Stimulated activated naive CD4-positive, alpha-beta T cell (primary cell): ENCODE data around the gene TSPAN6.

Experiments
- DNase-seq, 6 experiments: peaks; one replicate each; lab custom pipeline; 2025; lab: John Stamatoyannopoulos, UW

The TSPAN6 gene

GRCh38 chrX:100636321-100636991, at the start of gene TSPAN6:
Gene TSPAN6 (minus strand): TSS chrX:100636806. CDS start chrX:100636694, 112 bp downstream.
- DNase-seq: peak; percentile 58 to 79 (median 70)

- no peak for DNase-seq
Measured at GRCh38 chrX:100685997-100686305, 49.3 kb upstream of the TSPAN6 start.

- peak; percentile 8 to 72 (median 38) for DNase-seq
Measured at GRCh38 chrX:100685284-100685996, 48.8 kb upstream of the TSPAN6 start.

- DNase-seq: no peak
Measured at GRCh38 chrX:100682939-100683338, 46.3 kb upstream of the TSPAN6 start.

- no peak for DNase-seq
Measured at GRCh38 chrX:100681599-100681998, 45.0 kb upstream of the TSPAN6 start.

- DNase-seq: no peak
Measured at GRCh38 chrX:100680756-100681155, 44.1 kb upstream of the TSPAN6 start.

- DNase-seq: no peak
Measured at GRCh38 chrX:100677611-100678181, 41.1 kb upstream of the TSPAN6 start.

- no peak for DNase-seq
Measured at GRCh38 chrX:100674705-100675104, 38.1 kb upstream of the TSPAN6 start.

- DNase-seq: no peak
Measured at GRCh38 chrX:100673397-100673953, 36.9 kb upstream of the TSPAN6 start.

GRCh38 chrX:100672966-100673365, 36.4 kb upstream of the TSPAN6 start:
- no peak for DNase-seq

GRCh38 chrX:100663642-100664041, 27.0 kb upstream of the TSPAN6 start:
- DNase-seq: no peak

GRCh38 chrX:100662796-100663195, 26.2 kb upstream of the TSPAN6 start:
- DNase-seq: no peak

- DNase-seq: no peak
Measured at GRCh38 chrX:100662170-100662569, 25.6 kb upstream of the TSPAN6 start.

GRCh38 chrX:100659431-100660137, 23.0 kb upstream of the TSPAN6 start:
- no peak for DNase-seq

GRCh38 chrX:100658941-100659381, 22.4 kb upstream of the TSPAN6 start:
- no peak for DNase-seq

GRCh38 chrX:100654261-100654660, 17.7 kb upstream of the TSPAN6 start:
- no peak for DNase-seq

GRCh38 chrX:100652266-100652665, 15.7 kb upstream of the TSPAN6 start:
- DNase-seq: no peak

- DNase-seq: no peak
Measured at GRCh38 chrX:100650841-100651240, 14.2 kb upstream of the TSPAN6 start.

- no peak for DNase-seq
Measured at GRCh38 chrX:100649550-100650356, 13.1 kb upstream of the TSPAN6 start.

GRCh38 chrX:100648458-100649417, 12.1 kb upstream of the TSPAN6 start:
- no peak for DNase-seq
